HG03066 (cell line): Measurements from ENCODE around the gene ARHGAP5.

ENCODE experiments used
- ATAC-seq: cut with Tn5 transposase; IDR thresholded peaks from one replicate; pipeline ENCODE4 v1.9.1; 2021; ENCODE audit warnings: low read depth; ENCODE audit not compliant: unreplicated experiment

ARHGAP5 gene

DNA sequence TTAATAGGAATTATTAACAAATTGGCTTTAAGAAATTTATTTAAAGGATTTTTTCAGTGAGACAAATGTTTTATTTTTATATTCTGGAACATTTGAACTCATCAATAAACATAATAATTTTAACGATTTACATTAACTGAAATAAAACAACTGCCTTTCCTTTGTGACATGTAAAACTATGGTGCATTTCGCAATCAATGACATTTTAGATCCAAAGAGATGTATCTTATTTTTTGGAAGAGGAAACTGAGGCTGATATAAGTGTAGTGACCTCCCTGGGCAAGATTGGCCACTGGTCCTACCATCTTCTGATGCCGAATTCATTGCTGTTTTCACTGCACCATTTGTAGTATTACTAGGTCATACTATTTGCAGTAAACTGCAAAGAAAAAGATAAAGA lies 128.4 kb downstream of the ARHGAP5 start:
- no peak for ATAC-seq

- no peak for ATAC-seq
These were observed 128.9 kb downstream of the ARHGAP5 start for GRCh38 chr14:32205984-32206383.

GRCh38 chr14:32206552-32206951 lies 129.4 kb downstream of the ARHGAP5 start:
- ATAC-seq, result no peak

DNA sequence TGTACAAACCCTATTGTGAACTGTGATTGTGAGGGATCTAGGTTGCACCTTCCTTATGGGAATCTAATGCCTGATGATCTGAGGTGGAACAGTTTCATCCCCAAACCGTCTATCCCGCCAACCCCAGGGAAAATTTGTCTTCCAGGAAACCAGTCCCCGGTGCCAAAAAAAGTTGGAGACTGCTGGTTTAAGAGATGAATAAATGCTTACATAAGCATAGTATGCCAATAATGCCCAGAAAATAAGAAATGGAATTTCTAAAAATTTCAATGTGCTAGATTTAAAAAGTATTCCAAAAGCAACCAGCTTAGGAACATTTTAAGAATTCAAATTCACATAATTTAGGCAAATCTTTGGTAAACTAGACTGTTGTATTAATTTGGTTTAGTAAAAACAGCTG lies 131.4 kb downstream of the ARHGAP5 start:
- no peak for ATAC-seq
